ENCODE measurements around the gene ILKAP. TPM values are rescaled to one million over a fixed set of nuclear protein-coding genes. Genes with fewer than 3 reads are reported as not detected.

The ILKAP gene
- total RNA-seq, 2 experiments from 2014 or later, result 46.6 to 46.7 TPM

- H3K27me3 Mint-ChIP-seq (ENCODE audit: low read depth), result peaks cover 15% of the 10 kb centered on the region
- no peak for DNase-seq
- no peak overlapping the region for H3K27ac Mint-ChIP-seq
- CTCF ChIA-PET, result no interaction called here
- H3K4me1 Mint-ChIP-seq (ENCODE audit: low read depth), result peaks cover 7% of the 10 kb centered on the region
- H3K4me3 Mint-ChIP-seq, result no peak overlapping the region
- H3K9me3 Mint-ChIP-seq, result peaks cover 3% of the 10 kb centered on the region
- intact Hi-C loops (cut with micrococcal nuclease), result loop anchor here (1.0 to 5.0 kb wide), 2 partner anchors 105 to 191 kb away; partner anchors contain the start of gene UBE2F
- no peaks in the 10 kb centered on the region for H3K36me3 Mint-ChIP-seq (ENCODE audit: low read depth)
Observed at GRCh38 chr2:238158018-238158508, 45.4 kb downstream of the ILKAP start.

- intact Hi-C loops (cut with micrococcal nuclease), result loop anchor here (1.0 to 5.0 kb wide), 2 partner anchors 106 to 190 kb away; partner anchors contain the start of gene UBE2F
- peaks cover 7% of the 10 kb centered on the region for H3K4me1 Mint-ChIP-seq (ENCODE audit: low read depth)
- H3K9me3 Mint-ChIP-seq, result peaks cover 3% of the 10 kb centered on the region
- H3K27me3 Mint-ChIP-seq (ENCODE audit: low read depth), result peaks cover 15% of the 10 kb centered on the region
- H3K36me3 Mint-ChIP-seq (ENCODE audit: low read depth), result no peaks in the 10 kb centered on the region
- no peak overlapping the region for H3K27ac Mint-ChIP-seq
- no peak for DNase-seq
- no peak overlapping the region for H3K4me3 Mint-ChIP-seq
- CTCF ChIA-PET, result no interaction called here
Observed at GRCh38 chr2:238157506-238158017, 45.9 kb downstream of the ILKAP start.

- Mint-ChIP-seq H3K4me3 (no peak overlapping the region), H3K4me1 (ENCODE audit: low read depth) (peaks cover 7% of the 10 kb centered on the region), H3K36me3 (ENCODE audit: low read depth) (no peaks in the 10 kb centered on the region), H3K27me3 (ENCODE audit: low read depth) (peaks cover 13% of the 10 kb centered on the region), H3K27ac (no peak overlapping the region), H3K9me3 (peaks cover 3% of the 10 kb centered on the region)
- CTCF ChIA-PET, result no interaction called here
- intact Hi-C loops (cut with micrococcal nuclease), result loop anchor here (5.0 kb wide), 1 partner anchor 189 kb away; the partner anchor contains the start of gene UBE2F
- DNase-seq, result no peak
Observed at GRCh38 chr2:238155761-238156694, 47.5 kb downstream of the ILKAP start.

DNA sequence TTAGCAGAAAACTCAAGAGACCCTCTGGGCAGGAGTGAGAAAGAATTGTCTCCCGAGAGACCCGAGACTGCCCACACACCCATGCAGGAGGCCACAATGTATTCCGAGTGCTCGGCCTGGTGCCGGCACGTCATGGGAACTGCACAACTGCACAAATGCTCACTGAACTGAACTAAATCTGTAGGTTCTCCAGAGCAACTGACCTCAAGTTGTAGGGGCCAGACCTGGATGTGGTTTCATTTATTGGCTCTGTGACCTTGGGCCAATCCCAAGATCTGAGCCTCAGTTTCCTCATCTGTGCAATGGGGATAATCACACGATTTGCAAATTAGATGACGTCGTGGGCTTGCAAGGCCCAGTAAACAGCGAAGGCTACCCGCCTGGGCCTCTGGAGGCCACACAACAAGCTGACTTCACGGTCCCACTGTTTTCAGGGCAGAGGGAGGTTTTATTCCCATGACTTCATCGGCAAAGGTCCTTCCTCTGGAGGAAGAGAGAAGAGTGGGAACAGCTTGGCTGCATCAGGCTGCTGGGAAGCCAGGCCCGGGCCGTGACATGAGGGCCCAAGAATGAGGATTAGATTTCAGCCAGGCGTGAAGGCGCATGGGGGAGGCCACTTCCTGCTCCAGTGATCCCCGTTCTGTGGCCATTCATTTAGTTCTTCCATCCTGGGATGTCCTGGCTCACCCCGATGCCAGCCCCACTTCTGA, 48.3 kb downstream of the ILKAP start:
- no peak for DNase-seq
- H3K4me1 Mint-ChIP-seq (ENCODE audit: low read depth), result peaks cover 7% of the 10 kb centered on the region

GRCh38 chr2:238154570-238154969, 48.9 kb downstream of the ILKAP start:
- H3K9me3 Mint-ChIP-seq, result peaks cover 3% of the 10 kb centered on the region
- CTCF ChIA-PET, result interaction anchor here (0.7 kb wide), 1 partner anchor 12 kb away, joined by 3 read pairs; no protein-coding TSS in a partner anchor
- H3K27ac Mint-ChIP-seq, result no peak overlapping the region
- DNase-seq, result no peak
- H3K36me3 Mint-ChIP-seq (ENCODE audit: low read depth), result no peaks in the 10 kb centered on the region
- no peak overlapping the region for H3K4me3 Mint-ChIP-seq
- peaks cover 4% of the 10 kb centered on the region for H3K4me1 Mint-ChIP-seq (ENCODE audit: low read depth)
- intact Hi-C loops (cut with micrococcal nuclease), result no loop called here
- H3K27me3 Mint-ChIP-seq (ENCODE audit: low read depth), result peaks cover 4% of the 10 kb centered on the region

More for the DNA sequence above, 48.3 kb downstream of the ILKAP start:
- CTCF ChIA-PET, result no interaction called here
- Mint-ChIP-seq H3K4me3 (no peak overlapping the region), H3K27me3 (ENCODE audit: low read depth) (peaks cover 9% of the 10 kb centered on the region), H3K27ac (no peak overlapping the region), H3K36me3 (ENCODE audit: low read depth) (no peaks in the 10 kb centered on the region), H3K9me3 (peaks cover 3% of the 10 kb centered on the region)
- intact Hi-C loops (cut with micrococcal nuclease), result loop anchor here (5.0 kb wide), 1 partner anchor 188 kb away; the partner anchor contains the start of gene UBE2F

DNA sequence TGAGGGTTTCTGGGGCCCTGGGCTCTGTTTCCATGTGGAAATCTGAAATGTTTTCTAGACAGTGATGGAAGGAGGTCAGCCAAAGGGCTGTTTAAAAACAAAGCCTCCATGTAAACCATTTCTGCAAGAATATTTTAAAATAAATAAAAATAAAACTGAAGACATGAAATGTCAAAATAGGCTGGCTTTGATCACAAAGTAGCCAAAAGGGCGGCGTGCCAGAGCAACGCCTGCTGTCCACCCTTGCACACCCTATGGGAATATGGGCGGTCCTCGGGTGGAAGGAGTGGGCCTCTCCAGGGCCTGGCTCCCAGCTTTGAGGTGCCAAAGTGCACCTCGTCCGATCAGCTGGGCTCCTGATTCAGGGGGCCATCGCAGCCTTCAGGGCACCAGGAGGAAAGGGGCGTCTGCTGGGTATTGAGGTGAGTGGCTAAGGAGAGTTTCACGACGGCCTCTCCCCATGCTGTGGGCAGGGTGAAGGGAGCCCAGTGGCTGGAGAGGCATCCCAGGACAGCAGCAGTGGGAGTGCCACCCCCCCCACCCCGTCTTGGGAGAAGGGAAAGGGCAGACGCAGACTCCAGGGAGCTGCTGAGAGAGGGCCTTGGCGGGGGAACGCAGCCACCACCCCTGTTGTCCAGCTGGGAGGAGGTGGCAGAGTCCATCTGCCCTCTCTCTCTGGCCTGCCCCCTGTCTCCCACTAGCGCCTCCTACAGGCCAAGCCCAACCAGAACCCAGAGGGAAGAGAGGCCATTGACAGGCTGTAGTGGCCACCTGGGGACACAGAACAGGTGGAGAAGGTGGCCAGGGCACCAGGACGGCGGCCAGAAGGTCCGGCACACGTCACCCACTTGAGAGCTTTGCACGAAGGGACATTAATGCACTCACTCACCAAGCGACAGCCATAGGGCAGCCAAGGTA, 50.5 kb downstream of the ILKAP start:
- CTCF ChIA-PET, result no interaction called here
- Mint-ChIP-seq H3K9me3 (peaks cover 3% of the 10 kb centered on the region), H3K27ac (no peak overlapping the region), H3K36me3 (ENCODE audit: low read depth) (no peaks in the 10 kb centered on the region), H3K4me1 (ENCODE audit: low read depth) (no peaks in the 10 kb centered on the region), H3K4me3 (no peak overlapping the region), H3K27me3 (ENCODE audit: low read depth) (no peaks in the 10 kb centered on the region)
- intact Hi-C loops (cut with micrococcal nuclease), result no loop called here
- no peak for DNase-seq

DNA sequence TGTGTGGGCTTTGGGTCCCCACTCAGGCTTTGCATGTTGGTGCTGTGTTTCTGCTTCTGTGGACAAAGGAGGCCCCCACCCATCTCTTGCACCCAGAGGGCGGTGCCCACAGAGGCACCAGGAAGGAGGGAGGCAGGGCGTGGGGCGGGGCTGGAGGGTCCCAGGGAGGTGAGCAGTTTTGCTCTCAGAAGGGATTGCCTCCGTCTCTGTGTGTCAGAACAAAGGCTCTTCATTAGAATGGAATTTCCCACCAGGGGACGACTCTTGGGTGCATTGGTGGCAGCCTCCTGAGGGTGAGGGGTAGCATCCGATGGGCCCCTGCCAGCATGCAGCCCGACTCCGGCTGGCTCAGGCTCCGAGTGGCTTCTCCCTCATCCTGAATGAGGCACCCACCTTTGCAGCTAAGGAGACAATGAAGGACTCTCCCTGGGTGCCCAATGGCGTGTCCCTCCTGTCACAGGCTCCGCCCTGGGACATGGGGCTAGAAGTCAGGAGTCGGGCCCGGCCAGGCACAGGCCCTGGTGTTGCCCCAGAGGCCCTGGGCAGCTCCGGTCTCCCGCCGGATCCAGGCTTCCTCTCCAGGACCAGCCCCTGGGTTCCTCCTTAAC, 51.8 kb downstream of the ILKAP start:
- CTCF ChIA-PET, result no interaction called here
- intact Hi-C loops (cut with micrococcal nuclease), result no loop called here
- H3K27ac Mint-ChIP-seq, result no peak overlapping the region

DNA sequence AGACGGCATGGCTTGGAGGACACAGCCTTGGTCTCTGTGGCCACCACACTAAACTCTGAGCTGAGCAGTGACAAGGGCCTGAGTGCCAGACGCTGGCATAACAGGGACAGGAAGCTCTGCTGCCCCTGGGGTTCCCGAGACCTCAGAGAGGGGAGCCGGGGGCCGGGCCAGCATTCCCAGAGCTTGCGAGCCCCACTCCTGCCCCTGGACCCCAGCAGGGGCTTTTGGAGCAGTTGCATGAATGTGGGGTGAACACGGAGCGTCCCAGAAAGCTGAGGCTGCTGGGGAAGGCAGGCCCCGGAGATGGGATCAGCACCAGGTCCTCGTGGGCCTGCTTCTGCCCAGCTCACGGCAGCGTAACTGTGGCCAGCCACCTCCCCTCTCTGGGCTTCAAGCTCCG, 52.3 kb downstream of the ILKAP start:
- intact Hi-C loops (cut with micrococcal nuclease), result no loop called here
- no peak for DNase-seq
- no peak overlapping the region for H3K27ac Mint-ChIP-seq
- H3K36me3 Mint-ChIP-seq (ENCODE audit: low read depth), result no peaks in the 10 kb centered on the region
- H3K9me3 Mint-ChIP-seq, result peaks cover 3% of the 10 kb centered on the region
- CTCF ChIA-PET, result no interaction called here
- H3K27me3 Mint-ChIP-seq (ENCODE audit: low read depth), result no peaks in the 10 kb centered on the region
- H3K4me1 Mint-ChIP-seq (ENCODE audit: low read depth), result no peaks in the 10 kb centered on the region
- H3K4me3 Mint-ChIP-seq, result no peak overlapping the region

More for the DNA sequence above, 51.8 kb downstream of the ILKAP start:
- Mint-ChIP-seq H3K36me3 (ENCODE audit: low read depth) (no peaks in the 10 kb centered on the region), H3K4me1 (ENCODE audit: low read depth) (no peaks in the 10 kb centered on the region), H3K27me3 (ENCODE audit: low read depth) (no peaks in the 10 kb centered on the region), H3K9me3 (peaks cover 3% of the 10 kb centered on the region), H3K4me3 (no peak overlapping the region)
- DNase-seq, result no peak

- intact Hi-C loops (cut with micrococcal nuclease), result no loop called here
- Mint-ChIP-seq H3K36me3 (ENCODE audit: low read depth) (no peaks in the 10 kb centered on the region), H3K4me1 (ENCODE audit: low read depth) (no peaks in the 10 kb centered on the region), H3K9me3 (peaks cover 3% of the 10 kb centered on the region), H3K4me3 (no peak overlapping the region), H3K27me3 (ENCODE audit: low read depth) (no peaks in the 10 kb centered on the region), H3K27ac (no peak overlapping the region)
- DNase-seq, result no peak
- CTCF ChIA-PET, result no interaction called here
Observed at GRCh38 chr2:238150686-238151085, 52.8 kb downstream of the ILKAP start.

DNA sequence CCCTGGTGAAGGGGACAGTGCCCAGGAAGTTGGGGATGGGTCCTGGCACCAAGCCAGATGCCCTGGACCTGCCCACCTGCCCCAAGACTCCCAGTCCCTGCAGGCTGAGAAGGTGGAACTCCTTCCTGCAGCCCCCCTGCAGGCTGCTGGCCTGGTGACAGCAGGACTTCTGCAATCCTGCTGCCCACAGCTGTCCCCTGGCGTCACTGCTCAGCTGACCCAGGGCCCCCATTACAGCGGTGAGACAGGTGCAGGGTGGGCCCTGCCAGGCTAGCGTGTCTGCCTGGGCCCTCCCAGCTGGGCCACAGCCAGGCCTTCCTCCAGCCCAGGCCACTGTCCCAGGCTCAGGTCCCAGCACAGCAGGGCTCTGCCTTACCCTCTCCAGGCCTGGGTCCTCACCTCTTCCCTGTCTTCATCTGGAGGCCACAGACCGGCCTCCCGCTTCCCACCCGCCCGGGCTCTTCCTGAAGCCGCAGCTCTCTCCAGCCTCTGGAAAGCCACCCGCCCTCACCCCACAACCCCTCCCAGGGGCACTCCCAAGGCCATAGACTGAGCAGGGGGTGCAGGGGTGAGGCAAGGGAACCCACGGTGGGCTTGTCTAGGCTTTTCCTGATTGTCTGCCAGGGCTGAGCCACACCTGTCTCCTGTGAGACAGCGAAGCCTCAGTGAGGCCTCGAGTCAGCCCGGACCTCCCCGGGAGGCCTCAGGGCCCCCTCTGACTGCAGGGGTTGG, 53.5 kb downstream of the ILKAP start:
- Mint-ChIP-seq H3K4me1 (ENCODE audit: low read depth) (no peaks in the 10 kb centered on the region), H3K36me3 (ENCODE audit: low read depth) (no peaks in the 10 kb centered on the region), H3K9me3 (peaks cover 3% of the 10 kb centered on the region), H3K27ac (no peak overlapping the region), H3K27me3 (ENCODE audit: low read depth) (no peaks in the 10 kb centered on the region), H3K4me3 (no peak overlapping the region)
- DNase-seq, result no peak
- CTCF ChIA-PET, result no interaction called here
- intact Hi-C loops (cut with micrococcal nuclease), result no loop called here

GRCh38 chr2:238148981-238149380, 54.5 kb downstream of the ILKAP start:
- Mint-ChIP-seq H3K36me3 (ENCODE audit: low read depth) (no peaks in the 10 kb centered on the region), H3K9me3 (no peaks in the 10 kb centered on the region), H3K4me1 (ENCODE audit: low read depth) (no peaks in the 10 kb centered on the region), H3K27me3 (ENCODE audit: low read depth) (no peaks in the 10 kb centered on the region), H3K4me3 (no peak overlapping the region), H3K27ac (no peak overlapping the region)
- no peak for DNase-seq
- CTCF ChIA-PET, result no interaction called here
- intact Hi-C loops (cut with micrococcal nuclease), result no loop called here
